ELF-1 (cell line): ENCODE data around the gene SIGMAR1.

ENCODE experiments used
- DNase-seq: peaks from one replicate; pipeline ENCODE4 v3.0.0-alpha.2; 2016; ENCODE audit warnings: low read depth, low spot score

The SIGMAR1 gene

DNA sequence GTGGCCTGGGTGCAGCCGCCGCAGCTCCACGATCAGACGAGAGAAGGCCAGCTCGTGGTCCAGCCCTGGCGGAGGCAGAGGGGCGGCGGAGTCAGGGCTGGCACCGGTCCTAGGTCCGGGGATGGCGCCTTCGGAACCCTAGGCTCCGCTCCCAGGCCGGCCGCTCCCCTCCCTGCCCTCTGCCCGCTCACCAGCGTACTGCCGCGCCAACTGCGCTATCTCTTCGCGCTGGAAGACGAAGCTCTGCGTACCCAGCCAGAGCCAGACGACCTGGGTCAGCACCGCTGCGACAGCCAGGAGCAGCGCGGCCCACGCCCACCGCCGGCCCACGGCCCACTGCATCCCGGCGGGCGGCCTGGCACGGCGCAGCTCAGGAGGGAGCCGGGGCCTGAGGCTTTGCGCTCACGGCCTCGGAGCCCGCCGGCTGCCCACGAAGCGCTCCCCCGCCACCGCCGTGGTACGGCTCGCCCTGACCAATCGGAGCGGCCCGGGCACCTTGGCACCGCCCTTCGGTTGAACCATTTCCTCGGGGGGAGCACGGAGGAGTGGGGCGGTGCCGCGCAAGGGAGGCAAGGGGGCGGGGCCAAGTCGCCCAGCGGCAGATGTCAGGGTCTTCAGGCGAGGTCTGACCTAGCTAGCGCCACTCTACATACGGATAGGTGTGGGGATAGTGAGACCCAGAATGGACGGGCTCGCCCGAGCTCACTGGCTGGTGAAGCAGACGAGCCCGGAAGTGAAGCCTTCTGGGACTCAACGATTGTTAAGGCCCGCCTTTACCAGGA lies at the start of gene SIGMAR1:
Gene SIGMAR1 (minus strand): TSS at position 432 of the 782 bp plus-strand sequence. CDS start 90 bp downstream, at position 342.
- DNase-seq = peak; percentile 93

DNA sequence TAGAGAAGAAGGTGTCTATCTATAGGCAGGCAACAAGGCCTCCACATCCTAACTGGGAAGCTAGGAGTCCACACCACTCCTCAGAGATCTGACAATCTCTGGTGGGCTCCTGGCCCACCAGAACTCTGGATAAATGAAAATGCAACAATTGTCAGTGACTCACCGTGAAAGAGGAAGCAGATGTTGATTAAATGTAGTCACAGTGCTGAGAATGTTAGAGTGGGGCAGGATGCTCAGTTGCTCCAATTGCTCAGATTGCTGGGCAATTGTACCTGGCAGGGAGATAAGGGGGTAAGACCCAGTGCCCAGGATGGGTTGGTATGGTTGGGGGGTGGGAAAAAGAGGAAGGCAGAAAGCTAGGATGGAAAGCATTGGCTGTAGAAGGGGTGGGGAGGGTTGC lies 49.1 kb upstream of the SIGMAR1 start:
- DNase-seq = no peak

DNA sequence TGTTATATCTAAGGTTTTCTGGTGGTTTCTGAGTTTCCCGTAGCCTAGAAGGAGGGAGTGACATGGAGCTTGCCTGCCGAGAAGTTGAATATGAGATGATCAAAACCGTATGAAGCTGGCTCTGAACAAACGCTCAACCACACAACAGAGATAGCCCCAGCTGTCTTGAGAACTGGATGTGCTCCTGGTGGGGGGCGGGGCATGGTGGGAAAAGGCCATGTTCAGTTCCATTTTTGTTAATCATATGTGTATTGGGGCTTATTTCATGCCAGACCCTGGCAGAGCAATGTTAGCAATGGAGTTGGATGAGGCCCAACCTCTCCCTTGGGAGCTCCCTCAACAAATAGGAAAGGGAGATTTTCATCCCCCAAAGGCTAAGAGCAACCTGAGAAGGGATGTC lies 48.6 kb upstream of the SIGMAR1 start:
- DNase-seq = no peak

DNA sequence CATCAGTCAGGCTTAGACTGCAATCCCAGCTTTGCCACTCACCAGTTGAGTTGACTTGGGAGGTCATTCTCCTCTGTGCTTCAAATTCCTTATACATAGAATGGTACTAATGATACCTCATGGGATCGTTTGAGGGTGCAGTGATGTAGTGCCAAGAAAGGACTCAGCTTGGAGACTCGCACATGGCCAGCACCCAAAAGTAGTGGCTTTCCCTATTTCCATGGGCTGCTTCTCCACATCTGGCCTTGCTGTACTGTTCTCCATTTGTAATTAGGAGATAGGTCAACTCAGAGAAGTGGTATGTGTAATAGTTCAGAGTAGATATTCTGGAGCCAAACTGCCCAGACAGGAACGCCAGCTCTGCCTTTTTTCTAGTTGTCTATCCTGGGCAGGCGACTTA lies 48.0 kb upstream of the SIGMAR1 start:
- no peak for DNase-seq

DNA sequence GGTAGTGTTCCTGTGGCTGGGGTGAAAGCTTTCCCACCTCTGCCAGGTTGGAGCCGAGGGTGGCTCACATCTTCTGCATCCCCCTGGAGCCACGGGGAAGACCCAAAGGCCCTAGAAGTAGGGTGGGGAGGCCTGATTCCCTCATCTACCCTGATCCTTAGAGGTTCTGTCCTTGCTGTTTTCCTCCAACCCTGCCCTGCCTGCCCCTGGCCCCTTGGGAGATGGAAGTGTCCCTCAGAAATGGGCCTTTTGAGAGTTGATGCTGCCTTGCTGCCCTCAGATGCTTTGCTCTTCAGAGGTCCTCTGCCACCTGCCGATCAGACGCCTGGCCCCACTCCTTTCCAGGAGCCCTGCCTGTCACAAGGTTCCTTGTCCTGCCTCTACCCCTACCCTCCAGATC lies 47.2 kb upstream of the SIGMAR1 start:
- DNase-seq = no peak

DNA sequence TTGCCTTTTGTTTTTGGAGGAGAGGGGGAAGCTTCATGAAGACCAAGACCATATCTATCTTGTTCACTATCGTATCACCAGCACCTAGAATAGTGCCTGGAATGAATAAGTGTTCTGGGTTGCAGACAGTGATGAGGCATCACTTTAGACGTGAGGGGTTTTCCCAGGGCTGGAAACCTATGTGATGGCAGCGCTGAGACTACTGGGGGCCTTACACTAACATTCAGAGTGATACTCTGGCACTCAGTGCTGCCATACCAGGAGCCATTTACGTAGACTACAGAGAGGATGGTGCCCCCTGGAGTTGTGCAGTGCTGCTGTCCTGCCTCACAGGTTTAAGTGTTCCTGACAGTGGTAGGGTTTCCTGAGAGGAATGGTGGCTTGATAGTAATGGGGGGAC lies 46.6 kb upstream of the SIGMAR1 start:
- DNase-seq = no peak

DNA sequence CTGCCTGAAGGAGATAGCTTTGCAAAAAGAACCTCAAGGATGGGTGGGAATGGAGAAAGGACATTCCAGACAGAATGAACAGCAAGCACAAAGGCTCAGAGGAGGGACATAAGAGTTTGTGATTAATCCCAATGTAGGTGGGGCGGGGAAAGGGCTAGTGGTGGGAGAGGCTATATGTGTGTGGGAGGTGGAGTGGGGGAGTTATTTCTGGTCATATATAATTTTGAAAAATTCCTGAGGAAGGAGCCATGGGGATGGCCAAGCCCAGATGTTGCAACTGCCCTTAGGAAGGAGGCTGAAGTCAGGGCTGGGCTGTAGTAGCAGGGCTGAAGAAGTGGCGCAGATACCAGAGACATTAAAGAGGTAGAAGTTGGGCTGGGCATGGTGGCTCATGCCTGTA lies 38.3 kb upstream of the SIGMAR1 start:
- DNase-seq = no peak

DNA sequence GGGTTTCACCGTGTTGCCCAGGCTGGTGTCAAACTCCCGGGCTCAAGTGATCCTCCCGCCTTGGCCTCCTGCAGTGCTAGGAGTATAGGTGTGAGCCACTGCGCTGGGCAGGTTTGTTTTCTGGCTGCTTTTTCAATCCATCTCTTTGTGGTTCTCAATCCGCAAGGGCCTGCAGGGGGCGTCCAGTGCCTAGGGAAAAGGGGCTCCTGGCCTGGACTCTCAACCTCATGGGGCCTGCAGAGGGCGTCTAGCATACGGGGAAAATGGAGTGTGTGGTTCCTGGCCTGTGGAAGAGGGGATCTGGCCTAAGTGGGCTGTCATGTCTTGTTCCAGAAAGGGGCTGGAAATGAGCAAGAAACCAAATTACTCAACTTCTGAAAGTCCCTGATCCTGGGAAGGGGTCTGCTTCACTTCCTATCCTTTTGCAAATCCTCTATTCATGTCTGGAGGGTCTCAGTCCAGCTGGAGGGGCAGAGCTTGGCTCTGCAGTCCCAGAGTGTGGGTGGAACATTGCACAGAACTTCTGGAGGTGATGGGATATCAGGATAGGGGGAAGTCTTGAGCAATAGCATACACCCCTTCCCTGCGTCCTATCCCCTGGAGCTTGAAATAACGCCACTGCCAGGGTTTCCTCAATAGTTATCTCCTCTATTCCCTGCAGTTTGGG lies 37.6 kb upstream of the SIGMAR1 start:
- peak; percentile 91 for DNase-seq

DNA sequence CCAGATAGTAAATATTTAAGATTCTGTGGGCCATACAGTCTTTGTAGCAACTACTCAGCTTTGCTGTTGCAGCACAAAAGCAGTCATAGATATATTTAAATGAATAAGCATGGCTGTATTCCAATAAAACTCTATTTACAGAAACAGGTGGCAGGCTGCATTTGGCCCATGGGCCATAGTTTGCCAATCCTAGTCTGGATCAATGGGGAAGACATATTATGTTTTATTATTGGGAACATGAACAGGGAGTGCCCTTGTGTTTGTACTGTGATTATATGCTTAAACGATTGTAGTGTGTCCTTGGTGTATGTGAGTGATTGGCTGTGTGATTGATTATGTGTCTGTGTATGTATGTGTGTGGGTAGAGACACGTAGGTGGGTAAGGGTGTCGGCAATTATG lies 36.9 kb upstream of the SIGMAR1 start:
- DNase-seq = no peak

DNA sequence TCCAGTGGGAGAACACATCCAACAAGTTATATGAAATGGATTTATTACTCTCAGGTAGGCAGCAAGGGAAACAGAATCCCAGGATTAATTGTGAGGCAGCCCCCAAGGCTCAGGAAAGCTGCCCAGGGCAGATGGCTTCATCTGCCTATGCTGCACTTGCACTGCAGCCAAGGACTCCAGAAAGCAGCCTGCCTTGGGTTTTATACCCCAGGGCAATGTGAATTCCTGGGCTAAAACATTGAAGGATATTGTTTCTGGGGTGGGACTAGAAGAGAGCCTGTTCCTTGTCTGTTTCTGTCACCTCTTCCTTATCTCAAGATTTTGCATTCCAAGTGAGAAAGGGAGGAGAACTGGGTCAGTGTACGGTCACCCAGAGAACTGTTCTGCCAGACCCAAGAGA lies 33.7 kb upstream of the SIGMAR1 start:
- DNase-seq = peak; percentile 75

DNA sequence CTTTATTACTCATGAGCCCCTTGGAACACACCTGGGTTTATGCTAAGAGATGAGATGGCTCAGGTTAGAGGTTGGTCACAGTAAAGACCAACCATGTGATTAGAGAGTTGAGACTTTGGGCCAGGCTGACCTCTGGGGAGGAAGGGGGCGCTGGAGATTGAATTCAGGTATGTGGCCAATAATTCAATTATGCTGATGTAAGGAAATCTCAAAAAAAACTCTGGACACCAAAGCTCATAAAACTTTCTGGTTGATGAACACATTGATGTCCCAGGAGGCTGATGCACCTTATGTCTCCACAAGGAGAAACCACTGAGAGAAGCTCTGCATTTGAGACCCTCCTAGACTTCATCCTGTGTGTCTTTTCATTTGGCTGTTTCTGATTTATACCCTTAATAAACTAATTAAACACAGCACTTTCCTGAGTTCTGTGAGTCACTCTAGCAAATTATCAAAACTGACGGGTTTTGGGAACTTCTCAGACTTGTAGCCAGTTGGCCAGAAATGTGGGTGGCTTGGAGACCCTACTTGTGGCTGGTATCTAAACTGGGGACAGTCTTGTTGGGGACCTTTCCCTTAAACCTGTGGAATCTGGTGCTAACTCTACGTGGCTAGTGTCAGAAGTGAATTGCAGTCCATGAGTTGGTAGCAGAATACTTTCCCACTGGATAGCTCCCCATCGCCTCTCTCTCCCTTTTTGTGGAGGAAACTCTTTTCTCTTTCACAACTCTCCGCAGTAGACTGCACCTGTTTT lies 32.4 kb upstream of the SIGMAR1 start:
- DNase-seq = no peak

DNA sequence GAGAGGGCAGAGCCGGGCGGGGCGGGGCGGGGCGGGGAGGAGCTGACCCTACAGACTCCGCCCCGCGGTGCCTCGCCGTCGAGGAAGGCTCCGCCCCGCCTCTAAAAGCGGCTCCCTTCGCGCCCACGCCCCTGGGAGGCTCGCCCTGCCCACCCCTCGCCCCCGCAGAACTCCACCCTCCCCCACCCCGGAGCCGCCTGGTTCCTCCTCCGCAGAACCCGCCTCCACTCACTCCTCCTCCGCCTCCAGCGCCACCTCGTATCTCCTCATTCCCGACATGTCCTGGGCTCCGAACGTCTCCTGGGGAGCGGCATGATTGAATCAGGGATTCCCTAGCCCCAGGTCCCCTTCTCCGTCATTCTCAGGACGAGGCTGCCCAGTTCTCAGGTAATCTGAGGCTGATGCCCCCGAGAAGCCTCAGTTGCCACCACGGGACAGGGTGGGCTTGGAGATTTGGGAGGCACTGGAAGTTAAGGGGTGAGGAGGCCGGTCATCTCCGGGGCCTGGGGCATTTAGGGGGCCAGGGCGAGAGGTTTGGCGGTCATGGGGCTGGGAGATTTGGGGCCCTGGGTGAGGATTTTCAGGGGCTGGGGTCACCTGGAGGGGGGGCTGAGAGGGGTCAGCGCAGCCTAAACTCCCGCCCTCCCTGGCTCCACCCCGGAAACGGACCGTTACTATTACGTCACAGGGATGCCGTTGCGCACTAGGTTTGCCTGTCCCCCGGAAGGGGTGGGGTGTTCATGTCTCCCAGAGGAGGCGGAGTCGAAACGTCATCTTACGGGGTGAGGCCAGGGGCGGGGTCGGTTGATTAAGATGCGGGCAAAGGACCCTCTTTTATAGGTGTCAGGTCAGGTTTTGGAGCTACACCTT lies 28.0 kb upstream of the SIGMAR1 start:
- peak; percentile 93 for DNase-seq

DNA sequence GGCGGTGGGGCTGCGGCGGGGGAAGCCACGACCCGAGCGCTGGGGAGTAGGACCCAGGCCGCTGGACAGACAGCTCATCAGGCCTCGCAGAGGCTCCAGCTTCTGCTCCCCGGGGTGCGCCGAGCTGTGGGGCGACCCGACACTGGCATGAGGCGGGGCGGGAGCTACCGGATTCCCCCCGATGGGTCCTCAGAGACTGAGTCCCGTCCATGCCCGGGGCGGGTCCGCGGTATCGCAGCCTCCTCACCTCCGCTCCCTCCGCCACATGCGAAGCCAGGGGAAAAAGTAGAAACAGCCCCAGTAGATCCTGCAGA lies 27.4 kb upstream of the SIGMAR1 start:
- no peak for DNase-seq

DNA sequence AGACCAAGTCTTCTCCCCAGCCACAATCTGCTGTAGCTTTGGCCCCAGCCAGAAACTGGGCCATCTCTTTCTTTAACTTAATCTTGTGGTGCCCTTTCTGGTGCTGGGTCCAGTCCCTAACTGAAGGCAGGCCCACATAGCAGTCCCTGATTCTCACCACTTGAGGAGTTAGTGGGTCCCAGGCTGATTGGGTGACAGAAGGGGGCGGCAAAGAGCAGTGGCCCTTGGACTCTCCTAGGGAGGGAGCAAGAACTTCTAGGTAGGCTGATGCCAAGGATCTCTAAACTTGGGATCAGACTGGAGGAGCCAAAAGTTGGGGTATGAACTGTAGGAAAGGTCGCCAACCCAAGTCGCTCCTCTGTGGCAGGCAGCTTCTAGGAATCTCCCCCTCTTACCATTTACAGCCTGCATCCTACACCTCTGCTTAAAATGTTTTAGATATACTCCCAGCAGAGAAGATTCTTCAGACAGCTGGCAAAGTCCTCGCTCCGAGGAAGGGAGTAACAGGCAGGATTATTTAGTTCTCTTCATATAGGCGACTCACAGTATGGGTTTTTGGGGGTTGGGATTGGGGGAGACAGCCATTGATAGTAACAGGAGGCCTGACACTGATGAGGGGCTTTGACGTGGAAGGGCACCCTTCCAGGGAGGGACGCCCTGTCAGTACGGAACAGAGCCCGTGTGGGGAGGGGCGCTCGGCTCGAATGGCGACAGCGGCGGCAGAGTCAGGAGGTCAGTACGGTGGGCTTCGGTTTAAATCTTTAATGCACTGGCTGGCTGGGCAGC lies 26.9 kb upstream of the SIGMAR1 start:
- DNase-seq = peak; percentile 88

DNA sequence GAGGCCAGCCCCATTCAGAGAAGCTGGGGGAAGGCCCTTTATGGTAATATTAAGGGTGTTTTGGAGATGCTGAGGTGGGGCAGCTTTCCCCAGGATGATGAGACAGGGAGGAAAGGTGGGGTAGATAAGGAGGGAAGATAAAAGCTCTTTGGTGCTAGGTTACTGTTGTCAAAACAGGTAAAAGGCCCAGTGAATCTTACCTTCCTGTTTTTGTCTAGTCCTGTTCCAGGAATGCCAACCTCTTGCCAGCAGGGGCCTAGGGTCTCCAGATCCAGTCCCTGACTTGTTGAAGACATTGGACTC lies 25.7 kb upstream of the SIGMAR1 start:
- no peak for DNase-seq

DNA sequence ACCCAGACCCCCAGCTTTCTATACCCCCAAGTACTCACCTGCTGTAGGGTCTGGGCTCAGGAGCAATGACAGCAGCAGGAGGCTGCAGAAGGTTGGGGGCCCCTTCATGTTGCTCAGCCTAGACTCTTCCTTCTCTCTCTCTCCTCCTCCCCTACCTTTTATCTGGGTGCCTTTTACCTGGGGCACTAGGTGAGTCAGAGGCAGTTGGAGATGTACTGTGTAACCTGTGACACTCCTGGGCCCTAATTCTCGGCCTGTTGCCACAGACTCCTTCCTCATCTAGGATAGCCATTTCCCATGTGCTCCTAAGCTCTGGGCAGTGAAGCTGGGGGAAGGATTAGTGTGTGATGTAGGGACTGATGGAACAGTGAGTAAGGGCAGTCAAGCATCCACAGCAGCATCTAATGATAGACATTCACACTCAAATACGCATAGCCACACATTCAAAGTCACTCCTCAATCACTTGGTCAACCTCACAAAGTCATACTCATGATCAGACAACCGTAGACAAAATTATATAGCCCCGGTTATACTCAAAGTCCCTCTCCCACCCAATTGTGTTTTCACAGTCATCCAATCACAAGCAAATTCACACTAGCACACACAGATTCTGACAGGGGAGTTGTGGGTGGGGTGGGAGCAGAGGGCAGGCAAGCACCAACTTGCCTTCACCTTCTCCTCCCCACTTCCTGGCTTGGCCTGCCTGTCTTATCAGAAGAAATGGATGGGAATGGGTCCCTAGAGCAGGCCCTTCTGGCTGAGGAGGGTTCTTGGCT lies 25.1 kb upstream of the SIGMAR1 start, which contains the start of gene CCL27:
Gene CCL27 (minus strand): TSS at position 132 of the 777 bp plus-strand sequence. CDS start 24 bp downstream, at position 108.
- DNase-seq = no peak

DNA sequence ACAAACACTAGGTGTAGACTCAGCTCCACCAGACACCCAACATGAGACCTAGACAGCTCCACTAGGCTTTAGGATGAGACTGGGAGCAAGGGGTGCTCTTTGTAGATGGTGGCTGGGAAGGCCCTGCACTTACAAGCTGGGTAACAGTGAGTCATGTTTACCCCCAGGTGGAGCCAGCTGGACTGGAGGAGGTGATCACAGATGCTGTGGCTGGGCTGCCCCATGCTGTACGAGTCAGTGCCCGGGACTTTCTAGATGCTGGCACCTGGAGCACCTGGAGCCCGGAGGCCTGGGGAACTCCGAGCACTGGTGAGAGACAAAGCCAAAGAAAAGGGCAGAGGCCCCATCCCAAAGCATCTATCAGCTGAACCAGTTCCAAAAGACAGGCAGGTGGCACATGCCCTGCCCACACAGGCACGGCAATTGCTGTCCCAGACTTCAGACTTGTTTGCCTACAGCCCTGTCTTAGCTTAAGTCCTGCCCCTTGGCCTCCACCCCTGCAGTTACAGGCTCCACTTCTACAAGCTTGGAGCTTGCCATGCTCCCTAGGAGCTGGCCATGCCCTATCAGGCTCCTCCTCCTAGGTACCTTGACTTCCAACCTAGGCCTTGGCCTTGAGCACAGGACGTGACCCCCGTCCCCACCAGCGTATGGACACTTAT lies 22.1 kb upstream of the SIGMAR1 start:
- DNase-seq = no peak

DNA sequence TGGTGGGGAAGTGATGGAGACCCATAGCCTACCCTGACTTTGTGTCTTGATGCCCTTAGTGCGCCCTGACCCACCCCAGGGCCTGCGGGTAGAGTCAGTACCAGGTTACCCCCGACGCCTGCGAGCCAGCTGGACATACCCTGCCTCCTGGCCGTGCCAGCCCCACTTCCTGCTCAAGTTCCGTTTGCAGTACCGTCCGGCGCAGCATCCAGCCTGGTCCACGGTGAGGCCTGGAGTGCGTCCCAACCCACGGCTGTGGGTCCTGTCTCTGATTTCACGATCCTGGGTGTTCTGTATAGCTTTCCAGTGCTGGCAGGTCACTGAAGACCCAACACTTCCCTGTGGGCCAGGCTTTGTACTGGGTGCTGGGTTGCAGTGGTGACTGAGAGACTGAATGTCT lies 20.9 kb upstream of the SIGMAR1 start:
- no peak for DNase-seq

DNA sequence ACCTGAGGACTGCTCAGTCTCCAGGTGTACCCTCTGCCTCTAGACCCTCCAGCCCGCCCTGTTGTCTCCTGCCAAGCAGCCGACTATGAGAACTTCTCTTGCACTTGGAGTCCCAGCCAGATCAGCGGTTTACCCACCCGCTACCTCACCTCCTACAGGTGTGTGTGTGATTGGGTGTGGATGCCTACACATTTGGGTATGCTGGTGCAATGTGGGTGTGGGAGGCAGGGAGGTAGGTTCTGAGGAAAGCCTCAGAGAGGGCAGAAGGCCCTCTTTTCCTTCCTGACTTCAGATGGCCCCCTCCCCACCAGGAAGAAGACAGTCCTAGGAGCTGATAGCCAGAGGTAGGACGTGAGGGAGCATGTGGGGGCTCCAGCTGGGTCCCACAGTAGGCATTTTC lies 19.4 kb upstream of the SIGMAR1 start:
- no peak for DNase-seq

DNA sequence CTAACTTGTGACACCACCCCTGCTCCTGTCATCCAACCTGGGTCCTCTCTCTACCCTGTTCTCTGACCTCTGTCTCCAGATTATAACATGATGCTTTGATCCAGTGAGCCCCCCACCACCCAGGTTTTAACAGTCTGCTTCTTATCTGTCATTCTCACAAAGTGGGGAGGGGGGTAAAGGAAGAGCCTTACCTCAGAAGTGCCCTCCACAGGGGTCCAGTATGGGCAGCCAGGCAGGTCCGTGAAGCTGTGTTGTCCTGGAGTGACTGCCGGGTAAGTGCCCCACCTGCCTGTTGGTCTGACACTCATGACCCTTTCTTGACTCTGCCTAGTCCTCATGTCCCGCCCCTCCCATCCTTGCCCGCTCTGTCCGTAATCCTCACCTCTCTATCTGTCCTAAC lies 17.8 kb upstream of the SIGMAR1 start:
- no peak for DNase-seq
